Measurements from ENCODE around the gene LTN1. TPM values are rescaled to one million over a fixed set of nuclear protein-coding genes. Genes with fewer than 3 reads are reported as not detected.

The LTN1 gene
- total and polyA plus RNA-seq, 2 of the 13 experiments (the other 11 are each of a cell fraction or from before 2014, with no cell fraction given), result 6.7 to 24.6 TPM

DNA sequence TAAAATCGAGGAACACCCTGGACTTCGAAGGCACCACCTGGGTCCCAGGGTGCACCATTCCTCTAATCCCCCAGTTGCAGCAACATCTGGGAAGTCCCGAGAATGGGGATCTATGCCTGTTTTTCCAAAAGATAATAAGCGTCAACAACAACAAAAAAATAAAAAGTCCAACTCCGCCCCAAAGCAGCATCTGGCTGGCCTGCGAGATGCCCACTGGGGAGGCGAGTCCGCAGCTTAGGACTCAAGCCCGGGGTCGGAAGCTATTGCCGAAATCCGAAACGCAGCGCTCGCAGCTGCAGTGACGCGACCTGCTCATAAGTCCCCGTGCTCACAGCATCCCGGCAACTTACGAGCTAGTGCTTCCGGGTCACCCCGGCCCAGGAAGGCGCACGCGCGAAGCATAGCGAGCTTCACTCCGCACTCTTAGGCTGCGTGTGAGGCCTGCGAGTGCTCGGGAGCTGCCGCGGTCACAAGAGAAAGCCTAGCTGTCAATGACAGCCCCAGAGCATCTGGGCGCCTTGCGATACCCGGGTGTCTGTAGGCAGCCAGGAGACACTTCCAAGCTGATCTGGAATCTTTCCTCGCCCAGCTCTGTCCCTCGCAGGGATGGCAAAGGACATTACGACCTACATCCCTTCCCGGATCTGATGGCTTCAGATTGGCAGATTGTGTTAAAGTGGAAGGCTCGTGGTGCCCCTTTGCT, 9.9 kb upstream of the LTN1 start (continued):
- TF ChIP-seq, protein P1, sequence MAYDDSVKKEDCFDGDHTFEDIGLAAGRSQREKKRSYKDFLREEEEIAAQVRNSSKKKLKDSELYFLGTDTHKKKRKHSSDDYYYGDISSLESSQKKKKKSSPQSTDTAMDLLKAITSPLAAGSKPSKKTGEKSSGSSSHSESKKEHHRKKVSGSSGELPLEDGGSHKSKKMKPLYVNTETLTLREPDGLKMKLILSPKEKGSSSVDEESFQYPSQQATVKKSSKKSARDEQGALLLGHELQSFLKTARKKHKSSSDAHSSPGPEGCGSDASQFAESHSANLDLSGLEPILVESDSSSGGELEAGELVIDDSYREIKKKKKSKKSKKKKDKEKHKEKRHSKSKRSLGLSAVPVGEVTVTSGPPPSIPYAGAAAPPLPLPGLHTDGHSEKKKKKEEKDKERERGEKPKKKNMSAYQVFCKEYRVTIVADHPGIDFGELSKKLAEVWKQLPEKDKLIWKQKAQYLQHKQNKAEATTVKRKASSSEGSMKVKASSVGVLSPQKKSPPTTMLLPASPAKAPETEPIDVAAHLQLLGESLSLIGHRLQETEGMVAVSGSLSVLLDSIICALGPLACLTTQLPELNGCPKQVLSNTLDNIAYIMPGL (CRISPR knock-in tag; IDR thresholded peaks at IDR 0.05; ENCODE audit: borderline replicate concordance in 1 of 2, low read depth in 1 of 2), result peak; percentile 67 to 79; a peak in 3 of 4 replicates
- TF ChIP-seq SIN3A (IDR thresholded peaks at IDR 0.05; ENCODE audit: borderline replicate concordance, low read depth, low read length) (peak; percentile 93; the same call in 1 of the 2 replicates), ZNF138 (CRISPR knock-in tag; IDR thresholded peaks at IDR 0.05; ENCODE audit: low read depth) (peak; percentile 59; the same call in 1 of the 2 replicates), ZNF503 (CRISPR knock-in tag; IDR thresholded peaks at IDR 0.05) (no peak), HINFP (CRISPR knock-in tag; IDR thresholded peaks at IDR 0.05; ENCODE audit: low read depth) (peak; percentile 54), MEF2D (CRISPR knock-in tag; IDR thresholded peaks at IDR 0.05) (peak; percentile 49; the same call in 1 of the 2 replicates), HIC2 (CRISPR knock-in tag; IDR thresholded peaks at IDR 0.05; ENCODE audit: low read depth) (no peak), SIX1 (CRISPR knock-in tag; IDR thresholded peaks at IDR 0.05; ENCODE audit: borderline replicate concordance) (peak; percentile 78), ZNF432 (CRISPR knock-in tag; IDR thresholded peaks at IDR 0.05; ENCODE audit: borderline replicate concordance) (no peak), ZKSCAN8 (CRISPR knock-in tag; IDR thresholded peaks at IDR 0.05; ENCODE audit: borderline replicate concordance) (peak; percentile 83), DR1 (CRISPR knock-in tag; IDR thresholded peaks at IDR 0.05) (peak; percentile 29; the same call in 1 of the 2 replicates), ZNF552 (CRISPR knock-in tag; IDR thresholded peaks at IDR 0.05; ENCODE audit: borderline replicate concordance) (peak; percentile 78; the same call in 1 of the 2 replicates), ZFY (CRISPR knock-in tag; IDR thresholded peaks at IDR 0.05) (peak; percentile 98)
- TF ChIP-seq, protein P2, sequence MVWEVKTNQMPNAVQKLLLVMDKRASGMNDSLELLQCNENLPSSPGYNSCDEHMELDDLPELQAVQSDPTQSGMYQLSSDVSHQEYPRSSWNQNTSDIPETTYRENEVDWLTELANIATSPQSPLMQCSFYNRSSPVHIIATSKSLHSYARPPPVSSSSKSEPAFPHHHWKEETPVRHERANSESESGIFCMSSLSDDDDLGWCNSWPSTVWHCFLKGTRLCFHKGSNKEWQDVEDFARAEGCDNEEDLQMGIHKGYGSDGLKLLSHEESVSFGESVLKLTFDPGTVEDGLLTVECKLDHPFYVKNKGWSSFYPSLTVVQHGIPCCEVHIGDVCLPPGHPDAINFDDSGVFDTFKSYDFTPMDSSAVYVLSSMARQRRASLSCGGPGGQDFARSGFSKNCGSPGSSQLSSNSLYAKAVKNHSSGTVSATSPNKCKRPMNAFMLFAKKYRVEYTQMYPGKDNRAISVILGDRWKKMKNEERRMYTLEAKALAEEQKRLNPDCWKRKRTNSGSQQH (CRISPR knock-in tag; IDR thresholded peaks at IDR 0.05; ENCODE audit: low read depth), result peak; percentile 90; the same call in 1 of the 2 replicates
- TF ChIP-seq, protein P3, sequence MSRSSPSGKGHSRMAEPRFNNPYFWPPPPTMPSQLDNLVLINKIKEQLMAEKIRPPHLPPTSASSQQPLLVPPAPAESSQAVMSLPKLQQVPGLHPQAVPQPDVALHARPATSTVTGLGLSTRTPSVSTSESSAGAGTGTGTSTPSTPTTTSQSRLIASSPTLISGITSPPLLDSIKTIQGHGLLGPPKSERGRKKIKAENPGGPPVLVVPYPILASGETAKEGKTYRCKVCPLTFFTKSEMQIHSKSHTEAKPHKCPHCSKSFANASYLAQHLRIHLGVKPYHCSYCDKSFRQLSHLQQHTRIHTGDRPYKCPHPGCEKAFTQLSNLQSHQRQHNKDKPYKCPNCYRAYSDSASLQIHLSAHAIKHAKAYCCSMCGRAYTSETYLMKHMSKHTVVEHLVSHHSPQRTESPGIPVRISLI (CRISPR knock-in tag; IDR thresholded peaks at IDR 0.05; ENCODE audit: borderline replicate concordance), result peak; percentile 12; the same call in 1 of the 2 replicates
- TF ChIP-seq, protein P4, sequence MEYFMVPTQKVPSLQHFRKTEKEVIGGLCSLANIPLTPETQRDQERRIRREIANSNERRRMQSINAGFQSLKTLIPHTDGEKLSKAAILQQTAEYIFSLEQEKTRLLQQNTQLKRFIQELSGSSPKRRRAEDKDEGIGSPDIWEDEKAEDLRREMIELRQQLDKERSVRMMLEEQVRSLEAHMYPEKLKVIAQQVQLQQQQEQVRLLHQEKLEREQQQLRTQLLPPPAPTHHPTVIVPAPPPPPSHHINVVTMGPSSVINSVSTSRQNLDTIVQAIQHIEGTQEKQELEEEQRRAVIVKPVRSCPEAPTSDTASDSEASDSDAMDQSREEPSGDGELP (IDR thresholded peaks at IDR 0.05; ENCODE audit: borderline replicate concordance, low read depth), result peak; percentile 70; the same call in 1 of the 2 replicates

All from HepG2 (cell line).